GM19238 (cell line): Measurements from ENCODE around the gene BNIP2.
A peak's percentile ranks its signal among the peaks of the same experiment; 100 is the strongest.
"Not testable (repeated sequence)": the region's sequence is repeated elsewhere in the genome, so short reads cannot be mapped to it uniquely, and the experiment has no call there.

Experiments used
- DNase-seq: peaks from one replicate; pipeline ENCODE4 v3.0.0; 2011; ENCODE audit warnings: low spot score; ENCODE audit not compliant: insufficient read length

Gene BNIP2

DNA sequence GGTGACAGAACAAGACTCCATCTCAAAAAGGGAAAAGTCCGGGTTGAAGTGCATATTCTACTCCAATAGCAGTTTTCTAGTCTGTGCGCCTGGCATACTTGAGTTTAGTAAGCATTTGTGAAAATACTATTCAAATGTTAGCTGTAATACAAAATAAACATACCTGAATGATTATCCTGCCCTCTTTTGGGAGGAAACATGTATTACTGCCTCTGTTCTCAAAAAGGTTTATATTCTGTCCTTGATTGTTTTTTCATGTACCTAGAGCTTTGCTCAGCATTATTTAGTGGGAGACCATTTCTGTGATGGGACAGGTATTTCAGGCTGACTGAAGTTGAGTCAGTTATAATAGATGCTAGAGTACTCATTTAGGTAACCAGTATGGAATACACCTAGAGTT lies 51.6 kb downstream of the BNIP2 start:
- DNase-seq, result not testable (repeated sequence)

DNA sequence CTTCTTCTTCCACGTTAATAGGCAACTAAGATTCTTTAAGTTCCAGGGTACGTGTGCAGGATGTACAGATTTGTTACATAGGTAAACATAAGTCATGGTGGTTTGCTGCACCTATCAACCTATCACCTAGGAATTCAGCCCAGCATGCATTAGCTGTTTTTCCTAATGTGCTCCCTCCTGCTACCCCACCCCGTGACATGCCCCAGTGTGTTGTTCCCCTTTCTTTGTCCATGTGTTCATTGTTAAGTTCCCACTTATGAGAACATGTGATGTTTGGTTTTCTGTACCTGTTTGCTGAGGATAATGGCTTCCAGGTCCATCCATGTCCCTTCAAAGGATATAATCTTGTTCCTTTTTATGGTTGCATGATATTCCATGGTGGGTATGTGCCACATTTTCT lies 52.9 kb downstream of the BNIP2 start:
- DNase-seq, result no peak

DNA sequence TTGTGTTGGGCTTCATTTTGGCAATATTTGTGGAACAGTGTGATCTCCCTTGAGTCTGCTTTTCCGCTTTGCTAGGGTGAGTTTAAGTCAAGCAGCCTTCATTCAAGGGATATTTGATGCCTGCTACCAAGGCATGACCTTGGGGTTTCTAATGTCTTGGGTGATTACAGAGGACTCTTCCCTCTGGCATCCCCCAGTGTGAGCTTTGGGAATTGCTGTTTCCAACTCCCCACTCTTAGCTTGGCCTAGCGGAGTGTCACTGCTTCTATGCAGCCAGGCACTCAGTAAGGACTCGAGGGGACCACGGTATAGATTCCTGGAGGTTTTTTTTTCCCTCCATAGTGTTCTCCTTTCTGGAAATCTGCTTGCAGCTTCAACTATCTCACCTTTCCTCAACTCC lies 56.4 kb downstream of the BNIP2 start:
- no peak for DNase-seq

DNA sequence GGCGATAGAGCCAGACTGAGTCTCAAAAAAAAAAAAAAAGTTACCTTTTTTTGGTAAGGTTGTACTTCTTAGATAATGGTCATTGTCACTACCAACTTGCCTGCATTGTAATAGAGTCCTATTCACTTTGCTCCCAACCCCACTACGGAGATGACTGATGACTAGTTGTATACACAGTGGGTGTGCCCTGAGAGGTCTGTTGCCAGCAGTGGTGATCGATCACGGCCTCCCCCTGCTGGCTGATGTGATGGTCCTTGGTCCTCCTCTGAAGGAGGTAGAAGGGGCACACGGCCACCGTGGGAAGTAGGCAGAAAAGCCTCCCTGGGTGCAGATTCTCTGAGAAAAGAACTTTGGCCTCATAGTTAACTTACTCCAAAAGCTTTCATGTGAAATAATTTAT lies 66.8 kb downstream of the BNIP2 start:
- DNase-seq, result peak; percentile 52

DNA sequence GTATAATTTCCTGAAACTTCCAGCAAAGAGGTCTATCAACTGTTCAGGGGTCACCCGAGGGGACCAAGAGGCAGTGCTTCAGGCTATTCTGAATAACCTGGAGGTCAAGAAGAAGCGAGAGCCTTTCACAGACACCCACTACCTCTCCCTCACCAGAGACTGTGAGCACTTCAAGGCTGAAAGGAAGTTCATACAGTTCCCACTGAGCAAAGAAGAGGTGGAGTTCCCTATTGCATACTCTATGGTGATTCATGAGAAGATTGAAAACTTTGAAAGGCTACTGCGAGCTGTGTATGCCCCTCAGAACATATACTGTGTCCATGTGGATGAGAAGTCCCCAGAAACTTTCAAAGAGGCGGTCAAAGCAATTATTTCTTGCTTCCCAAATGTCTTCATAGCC lies 70.7 kb downstream of the BNIP2 start:
- DNase-seq, result no peak

DNA sequence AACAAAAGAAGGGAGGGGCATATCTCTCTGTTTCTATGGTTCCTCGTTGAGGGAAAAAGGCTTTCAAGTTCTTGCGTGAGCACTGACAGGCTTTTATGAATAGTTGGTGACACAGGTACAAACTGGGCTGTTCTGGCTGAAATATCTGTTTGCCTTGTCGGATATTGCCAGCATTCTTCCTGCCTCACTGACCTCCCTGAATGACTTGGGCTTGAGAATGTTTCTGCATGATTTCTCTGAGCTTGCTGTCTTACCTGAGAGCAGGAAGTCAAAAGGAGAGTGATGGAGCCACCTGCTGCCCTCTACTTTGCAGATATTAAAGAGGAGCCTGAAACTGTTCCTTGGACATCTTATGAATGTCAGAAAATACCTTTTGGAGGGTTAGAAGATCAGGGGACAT lies 72.7 kb downstream of the BNIP2 start:
- no peak for DNase-seq

DNA sequence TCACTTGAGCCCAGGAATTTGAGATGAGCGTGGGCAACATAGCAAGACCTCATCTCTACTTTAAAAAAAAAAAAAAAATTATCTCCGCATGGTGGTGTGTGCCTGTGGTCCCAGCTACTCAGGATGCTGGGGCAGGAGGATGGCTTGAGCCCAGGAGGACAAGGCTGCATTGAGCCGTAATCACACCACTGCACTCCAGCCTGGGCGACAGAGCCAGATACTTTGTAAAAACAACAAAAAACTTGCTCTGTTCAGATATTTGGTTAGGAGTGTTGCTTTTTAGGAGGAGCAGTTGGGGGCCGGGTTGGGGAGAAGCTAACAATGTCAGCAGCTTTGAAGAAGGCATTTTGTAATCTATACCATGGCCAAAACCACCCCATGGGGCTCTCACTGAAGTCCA lies 73.5 kb downstream of the BNIP2 start:
- no peak for DNase-seq

DNA sequence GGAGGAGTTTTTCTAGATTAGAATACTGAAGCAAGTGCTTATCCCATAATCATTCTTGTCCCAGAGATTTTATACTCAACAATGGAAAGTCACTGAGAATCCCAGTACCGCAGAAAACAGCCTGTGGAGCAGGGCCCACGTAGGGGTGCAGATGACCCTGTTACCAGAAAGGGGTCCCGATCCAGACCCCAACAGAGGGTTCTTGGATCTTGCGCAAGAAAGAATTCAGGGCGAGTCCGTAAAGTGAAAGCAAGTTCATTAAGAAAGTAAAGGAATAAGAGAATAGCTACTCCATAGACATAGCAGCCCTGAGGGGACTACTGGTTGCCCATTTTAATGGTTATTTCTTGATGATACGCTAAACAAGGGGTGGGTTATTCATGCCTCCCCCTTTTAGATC lies 75.0 kb downstream of the BNIP2 start:
- DNase-seq, result no peak

DNA sequence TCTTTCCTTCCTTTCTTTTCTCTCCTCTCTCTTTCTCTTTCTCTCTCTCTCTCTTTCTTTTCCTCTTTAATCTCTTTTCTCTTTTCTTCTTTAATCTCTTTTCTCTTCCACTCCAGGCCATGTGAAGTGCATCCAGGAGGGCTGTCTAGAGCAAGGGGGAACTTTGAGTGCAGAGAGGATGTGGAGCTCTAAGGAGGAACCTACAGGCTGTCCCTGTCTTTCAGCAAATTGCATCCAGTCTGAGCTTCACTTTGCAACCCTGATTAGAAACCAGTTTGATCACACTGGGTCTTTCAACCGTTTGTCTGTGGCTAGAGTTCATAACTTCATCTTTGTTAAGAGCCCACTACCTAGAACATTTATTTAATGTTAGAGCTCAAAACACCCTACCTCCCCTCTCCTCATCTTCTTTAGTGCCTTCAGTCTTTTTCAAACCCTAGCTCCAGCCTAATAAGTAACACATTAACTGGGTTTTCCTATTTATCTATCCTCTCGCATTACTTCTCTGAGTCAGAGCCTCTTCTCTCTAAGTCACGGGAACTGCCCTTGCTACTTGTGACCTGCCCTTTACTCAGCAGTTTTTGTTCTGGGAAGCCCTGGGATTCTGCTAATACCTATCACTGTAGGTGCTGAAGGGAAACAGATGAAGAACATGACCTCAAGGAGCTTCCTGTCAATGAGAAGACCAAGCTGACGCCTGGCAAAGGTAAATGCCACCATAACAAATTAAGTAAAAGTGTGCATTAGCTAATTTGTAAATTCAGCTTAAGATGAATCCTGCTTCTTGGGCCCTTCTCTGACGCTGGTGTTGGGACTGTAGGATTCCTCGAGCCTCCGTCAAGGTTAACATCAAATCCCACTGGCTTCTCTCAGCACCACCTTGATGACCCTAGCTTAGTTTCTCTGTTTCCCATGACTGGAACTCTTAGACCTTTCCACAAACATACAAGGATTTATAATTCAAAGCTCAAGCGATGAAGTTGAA lies 77.6 kb downstream of the BNIP2 start, which contains the start of gene GCNT3:
TSS of gene GCNT3 (plus strand) at position 508 of the 985 bp plus-strand sequence. CDS start 6,456 bp downstream, outside the sequence.
- peak; percentile 41 for DNase-seq

DNA sequence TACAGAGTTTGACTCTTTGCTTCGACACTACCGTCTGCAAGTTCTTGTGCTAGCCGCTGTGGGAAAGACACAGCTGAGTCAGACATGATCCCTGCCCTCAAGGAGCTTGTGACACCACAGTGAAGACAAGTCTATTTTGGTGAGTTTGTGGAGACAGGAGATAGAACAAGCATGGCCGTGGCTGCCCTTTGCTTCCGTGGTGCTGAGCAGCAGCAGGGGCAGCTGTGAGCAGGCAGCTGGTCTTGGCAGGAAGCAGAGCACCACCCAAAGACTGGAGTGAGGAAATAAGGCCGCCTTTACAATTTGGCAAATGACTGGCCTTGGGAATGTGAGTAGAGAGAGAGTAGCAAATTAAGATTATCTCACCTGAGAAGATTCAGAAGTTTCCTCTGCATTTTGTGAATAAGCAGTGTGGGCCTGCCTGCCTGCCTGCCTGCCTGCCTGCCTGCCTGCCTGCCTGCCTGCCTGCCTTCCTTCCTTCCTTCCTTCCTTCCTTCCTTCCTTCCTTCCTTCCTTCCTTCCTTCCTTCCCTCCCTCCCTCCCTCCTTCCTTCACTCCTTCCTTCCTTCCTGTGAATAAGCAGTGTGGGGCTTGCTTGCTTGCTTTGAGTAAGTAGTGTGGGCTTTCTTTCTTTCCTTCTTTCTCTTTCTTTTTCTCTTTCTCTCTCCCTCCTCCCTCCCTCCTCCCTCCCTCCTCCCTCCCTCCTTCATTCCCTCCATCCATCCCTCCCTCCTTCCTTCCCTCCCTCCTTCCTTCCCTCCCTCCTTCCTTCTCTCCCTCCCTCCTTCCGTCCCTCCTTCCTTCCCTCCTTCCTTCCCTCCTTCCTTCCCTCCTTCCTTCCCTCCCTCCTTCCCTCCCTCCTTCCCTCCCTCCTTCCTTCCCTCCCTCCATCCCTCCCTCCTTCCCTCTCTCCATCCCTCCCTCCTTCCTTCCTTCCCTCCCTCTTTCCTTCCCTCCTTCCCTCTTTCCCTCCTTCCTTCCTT lies 79.1 kb downstream of the BNIP2 start:
- DNase-seq, result no peak
